Naive thymus-derived CD4-positive, alpha-beta T cell (primary cell): Measurements from ENCODE around the gene STX7. TPM values are rescaled to one million over a fixed set of nuclear protein-coding genes. Genes with fewer than 3 reads are reported as not detected.

Experiments
- ATAC-seq: fragments of 150-1000 bp; cut with Tn5 transposase; 2 replicates; pipeline ENCODE4 v1.10.0; 2021; ENCODE audit warnings: mild to moderate bottlenecking, moderate library complexity
- CTCF ChIA-PET: fragments of 350-600 bp; sonication (Branson Sonifier 250); formaldehyde crosslinking; loops from one replicate; lab custom pipeline; 2021; ENCODE audit warnings: antibody characterized with exemption; lab: Charles Lee
- POLR2A ChIA-PET: fragments of 350-600 bp; sonication (Branson Sonifier 250); formaldehyde crosslinking; loops from one replicate; lab custom pipeline; 2021; ENCODE audit warnings: antibody characterized with exemption, inconsistent platforms; lab: Charles Lee
- DNase-seq, 9 donors: peaks; one replicate each; pipeline versions ENCODE4 v3.0.0 to v3.0.0-alpha.2; 2020 to 2022; ENCODE audit warnings: mixed read lengths in 1 of 9
- H3K27ac ChIP-seq: one replicate; pipeline ENCODE4 v1.7.0; 2013; ENCODE audit warnings: mild to moderate bottlenecking, low read depth, low read length, moderate library complexity
- H3K27me3 ChIP-seq, 2 donors: one replicate each; pipeline ENCODE4 v1.7.0; 2013; ENCODE audit warnings: low read length in 2 of 2, mild to moderate bottlenecking in 2 of 2, moderate library complexity in 2 of 2; ENCODE audit not compliant: control insufficient read depth in 2 of 2, insufficient read depth in 2 of 2
- H3K36me3 ChIP-seq, 3 experiments: 1 replicate in 2 of 3; 2 replicates in 1 of 3; pipeline ENCODE4 v1.7.0; 2013; ENCODE audit warnings: low read length in 3 of 3, mild to moderate bottlenecking in 3 of 3, moderate library complexity in 1 of 3; ENCODE audit not compliant: insufficient read depth in 3 of 3, control insufficient read depth in 2 of 3
- H3K4me1 ChIP-seq, 2 donors: one replicate each; pipeline ENCODE4 v1.7.0; 2013; ENCODE audit warnings: low read length in 2 of 2, mild to moderate bottlenecking in 2 of 2, moderate library complexity in 1 of 2; ENCODE audit not compliant: control insufficient read depth in 2 of 2, insufficient read depth in 2 of 2
- H3K4me3 ChIP-seq: 2 replicates; pipeline ENCODE4 v1.7.0; 2013; ENCODE audit warnings: mild to moderate bottlenecking, low read length
- H3K9me3 ChIP-seq, 3 experiments: 1 replicate in 2 of 3; 2 replicates in 1 of 3; pipeline ENCODE4 v1.7.0; 2013; ENCODE audit warnings: low read length in 3 of 3; ENCODE audit not compliant: control insufficient read depth in 2 of 3
- H3K27ac Mint-ChIP-seq, 9 donors: one replicate each; pipeline ENCODE4 v1.8.0; 2020 to 2022; ENCODE audit warnings: mixed read lengths in 9 of 9, mild to moderate bottlenecking in 8 of 9, moderate library complexity in 5 of 9, inconsistent platforms in 2 of 9
- H3K27me3 Mint-ChIP-seq, 5 donors: one replicate each; pipeline ENCODE4 v1.8.0; 2021 to 2022; ENCODE audit warnings: mixed read lengths in 5 of 5, mild to moderate bottlenecking in 1 of 5
- H3K36me3 Mint-ChIP-seq, 5 donors: one replicate each; pipeline ENCODE4 v1.8.0; 2020 to 2022; ENCODE audit warnings: mixed read lengths in 5 of 5, mild to moderate bottlenecking in 3 of 5, inconsistent platforms in 1 of 5
- H3K4me1 Mint-ChIP-seq, 7 donors: one replicate each; pipeline ENCODE4 v1.8.0; 2020 to 2022; ENCODE audit warnings: mixed read lengths in 7 of 7, mild to moderate bottlenecking in 3 of 7, inconsistent platforms in 1 of 7
- H3K4me3 Mint-ChIP-seq, 10 donors: one replicate each; pipeline ENCODE4 v1.8.0; 2020 to 2022; ENCODE audit warnings: mild to moderate bottlenecking in 10 of 10, mixed read lengths in 10 of 10, moderate library complexity in 6 of 10, inconsistent platforms in 2 of 10
- H3K9me3 Mint-ChIP-seq, 11 donors: one replicate each; pipeline ENCODE4 v1.8.0; 2020 to 2022; ENCODE audit warnings: mixed read lengths in 11 of 11, mild to moderate bottlenecking in 4 of 11, inconsistent platforms in 1 of 11, moderate library complexity in 1 of 11
- intact Hi-C, 2 donors: fragments of 100-400 bp; cut with micrococcal nuclease; formaldehyde crosslinking; loops; one replicate each; pipeline ENCODE4 v1.15.1; 2023
- polyA plus RNA-seq, 2 donors: library from polyadenylated mRNA; unstranded; fragments of 300-500 nt; fragmentation: Illumina TruSeq; gene quantifications; one replicate each; pipeline ENCODE4 v1.2.3, GENCODE V29; 2021
- total RNA-seq, 6 experiments: library from RNA in 5 of 6; stranded (reverse) in 5 of 6; gene quantifications; 1 replicate in 5 of 6; 2 replicates in 1 of 6; pipeline ENCODE4 v1.2.3 and lab custom pipeline; 2021 to 2026

The STX7 gene
- total and polyA plus RNA-seq, 7 experiments from 2014 or later, result 8.6 to 43.3 (median 18.3) TPM

- no peak for DNase-seq
- CTCF ChIA-PET, result no interaction called here
- intact Hi-C loops, result no loop called here
These were observed 67.5 kb downstream of the STX7 start for GRCh38 chr6:132445201-132445951.

GRCh38 chr6:132443206-132443605 is 69.7 kb downstream of the STX7 start:
- ChIA-PET POLR2A (no interaction called here), CTCF (interaction anchor here (1.1 kb wide), 1 partner anchor 163 kb away, joined by 5 read pairs; no protein-coding TSS in a partner anchor)
- no peaks in the 10 kb centered on the region for H3K36me3 Mint-ChIP-seq
- Histone ChIP-seq H3K27me3 (no peaks in the 10 kb centered on the region), H3K27ac (no peak overlapping the region), H3K4me3 (no peak overlapping the region), H3K36me3 (no peaks in the 10 kb centered on the region), H3K9me3 (peaks cover 0 to 11% (median 0%) of the 10 kb centered on the region in 3 experiments), H3K4me1 (no peaks in the 10 kb centered on the region)
- ATAC-seq, result no peak
- peaks cover 0 to 42% (median 22%) of the 10 kb centered on the region in 11 donors for H3K9me3 Mint-ChIP-seq
- no peaks in the 10 kb centered on the region for H3K27me3 Mint-ChIP-seq
- no peak overlapping the region for H3K4me3 Mint-ChIP-seq
- H3K27ac Mint-ChIP-seq, result no peak overlapping the region
- intact Hi-C loops, result no loop called here
- no peaks in the 10 kb centered on the region for H3K4me1 Mint-ChIP-seq
- DNase-seq, result no peak

More at GRCh38 chr6:132445201-132445951, 67.5 kb downstream of the STX7 start:
- Histone ChIP-seq H3K36me3 (no peaks in the 10 kb centered on the region), H3K9me3 (peaks cover 0 to 11% (median 0%) of the 10 kb centered on the region in 3 experiments), H3K4me3 (no peak overlapping the region), H3K4me1 (no peaks in the 10 kb centered on the region), H3K27me3 (no peaks in the 10 kb centered on the region), H3K27ac (no peak overlapping the region)
- H3K4me1 Mint-ChIP-seq, result no peaks in the 10 kb centered on the region
- no peak overlapping the region for H3K27ac Mint-ChIP-seq
- H3K9me3 Mint-ChIP-seq, result peaks cover 0 to 37% (median 13%) of the 10 kb centered on the region in 11 donors
- H3K27me3 Mint-ChIP-seq, result no peaks in the 10 kb centered on the region
- POLR2A ChIA-PET, result no interaction called here
- no peak overlapping the region for H3K4me3 Mint-ChIP-seq
- peaks cover 0 to 9% (median 2%) of the 10 kb centered on the region in 5 donors for H3K36me3 Mint-ChIP-seq
- ATAC-seq, result no peak

- H3K36me3 Mint-ChIP-seq, result peaks cover 0 to 3% (median 0%) of the 10 kb centered on the region in 5 donors
These were observed 82.8 kb downstream of the STX7 start for GRCh38 chr6:132430110-132430509.

GRCh38 chr6:132425176-132425575 is 87.7 kb downstream of the STX7 start:
- DNase-seq, result no peak
- CTCF ChIA-PET, result no interaction called here

More at GRCh38 chr6:132430110-132430509, 82.8 kb downstream of the STX7 start:
- POLR2A ChIA-PET, result no interaction called here
- peaks cover 0 to 7% (median 0%) of the 10 kb centered on the region in 11 donors for H3K9me3 Mint-ChIP-seq
- no peaks in the 10 kb centered on the region for H3K36me3 ChIP-seq
- H3K27ac Mint-ChIP-seq, result no peak overlapping the region
- no peaks in the 10 kb centered on the region for H3K4me1 Mint-ChIP-seq
- no peak overlapping the region for H3K4me3 ChIP-seq
- CTCF ChIA-PET, result no interaction called here
- H3K4me1 ChIP-seq, result no peaks in the 10 kb centered on the region
- H3K4me3 Mint-ChIP-seq, result no peak overlapping the region
- DNase-seq, result no peak
- H3K9me3 ChIP-seq, result no peaks in the 10 kb centered on the region
- peaks cover 5 to 46% (median 45%) of the 10 kb centered on the region in 5 donors for H3K27me3 Mint-ChIP-seq
- no peak overlapping the region for H3K27ac ChIP-seq
- H3K27me3 ChIP-seq, result no peaks in the 10 kb centered on the region
- ATAC-seq, result no peak
- intact Hi-C loops, result no loop called here

GRCh38 chr6:132423839-132424238 is 89.1 kb downstream of the STX7 start:
- Mint-ChIP-seq H3K27me3 (peaks cover 7 to 34% (median 24%) of the 10 kb centered on the region in 5 donors), H3K4me3 (no peak overlapping the region), H3K36me3 (peaks cover 0 to 10% (median 0%) of the 10 kb centered on the region in 5 donors), H3K9me3 (peaks cover 0 to 48% (median 17%) of the 10 kb centered on the region in 11 donors), H3K4me1 (no peaks in the 10 kb centered on the region), H3K27ac (no peak overlapping the region)
- intact Hi-C loops, result no loop called here
- H3K9me3 ChIP-seq, result no peaks in the 10 kb centered on the region
- POLR2A ChIA-PET, result no interaction called here
- no peaks in the 10 kb centered on the region for H3K4me1 ChIP-seq
- ATAC-seq (no peak), DNase-seq (no peak)
- H3K27ac ChIP-seq, result no peak overlapping the region
- H3K27me3 ChIP-seq, result no peaks in the 10 kb centered on the region
- no peaks in the 10 kb centered on the region for H3K36me3 ChIP-seq
- CTCF ChIA-PET, result no interaction called here
- H3K4me3 ChIP-seq, result no peak overlapping the region

More at GRCh38 chr6:132425176-132425575, 87.7 kb downstream of the STX7 start:
- Mint-ChIP-seq H3K27ac (no peak overlapping the region), H3K9me3 (peaks cover 0 to 47% (median 16%) of the 10 kb centered on the region in 11 donors), H3K4me1 (no peaks in the 10 kb centered on the region), H3K36me3 (peaks cover 0 to 10% (median 0%) of the 10 kb centered on the region in 5 donors), H3K4me3 (no peak overlapping the region), H3K27me3 (peaks cover 7 to 42% (median 33%) of the 10 kb centered on the region in 5 donors)
- no peak overlapping the region for H3K27ac ChIP-seq
- intact Hi-C loops, result no loop called here
- no peak overlapping the region for H3K4me3 ChIP-seq
- ATAC-seq, result no peak
- no peaks in the 10 kb centered on the region for H3K36me3 ChIP-seq
- no peaks in the 10 kb centered on the region for H3K27me3 ChIP-seq
- H3K4me1 ChIP-seq, result no peaks in the 10 kb centered on the region
- no peaks in the 10 kb centered on the region for H3K9me3 ChIP-seq
- POLR2A ChIA-PET, result no interaction called here

GRCh38 chr6:132418235-132418965 is 94.5 kb downstream of the STX7 start:
- Mint-ChIP-seq H3K27me3 (peaks cover 12 to 37% (median 18%) of the 10 kb centered on the region in 5 donors), H3K9me3 (peaks cover 4 to 47% (median 24%) of the 10 kb centered on the region in 11 donors), H3K36me3 (peaks cover 0 to 3% (median 0%) of the 10 kb centered on the region in 5 donors), H3K4me3 (no peak overlapping the region), H3K4me1 (no peaks in the 10 kb centered on the region), H3K27ac (no peak overlapping the region)
- ChIA-PET CTCF (no interaction called here), POLR2A (no interaction called here)
- no peak for DNase-seq
- H3K9me3 ChIP-seq, result no peaks in the 10 kb centered on the region
- intact Hi-C loops, result no loop called here
- no peak overlapping the region for H3K4me3 ChIP-seq
- no peak for ATAC-seq
- no peaks in the 10 kb centered on the region for H3K36me3 ChIP-seq
- H3K27me3 ChIP-seq, result no peaks in the 10 kb centered on the region
- no peak overlapping the region for H3K27ac ChIP-seq
- no peaks in the 10 kb centered on the region for H3K4me1 ChIP-seq
